Measurements from ENCODE around the gene PAQR3.

DNA sequence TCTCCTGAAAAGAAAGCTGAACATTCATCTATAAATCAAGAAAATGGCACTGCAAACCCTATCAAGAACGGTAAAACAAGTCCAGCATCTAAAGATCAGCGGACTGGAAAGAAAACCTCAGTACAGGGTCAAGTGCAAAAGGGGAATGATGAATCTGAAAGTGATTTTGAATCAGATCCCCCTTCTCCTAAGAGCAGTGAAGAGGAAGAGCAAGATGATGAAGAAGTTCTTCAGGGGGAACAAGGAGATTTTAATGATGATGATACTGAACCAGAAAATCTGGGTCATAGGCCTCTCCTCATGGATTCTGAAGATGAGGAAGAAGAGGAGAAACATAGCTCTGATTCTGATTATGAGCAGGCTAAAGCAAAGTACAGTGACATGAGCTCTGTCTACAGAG, 28.6 kb downstream of the PAQR3 start:
- TF ChIP-seq, protein P1, sequence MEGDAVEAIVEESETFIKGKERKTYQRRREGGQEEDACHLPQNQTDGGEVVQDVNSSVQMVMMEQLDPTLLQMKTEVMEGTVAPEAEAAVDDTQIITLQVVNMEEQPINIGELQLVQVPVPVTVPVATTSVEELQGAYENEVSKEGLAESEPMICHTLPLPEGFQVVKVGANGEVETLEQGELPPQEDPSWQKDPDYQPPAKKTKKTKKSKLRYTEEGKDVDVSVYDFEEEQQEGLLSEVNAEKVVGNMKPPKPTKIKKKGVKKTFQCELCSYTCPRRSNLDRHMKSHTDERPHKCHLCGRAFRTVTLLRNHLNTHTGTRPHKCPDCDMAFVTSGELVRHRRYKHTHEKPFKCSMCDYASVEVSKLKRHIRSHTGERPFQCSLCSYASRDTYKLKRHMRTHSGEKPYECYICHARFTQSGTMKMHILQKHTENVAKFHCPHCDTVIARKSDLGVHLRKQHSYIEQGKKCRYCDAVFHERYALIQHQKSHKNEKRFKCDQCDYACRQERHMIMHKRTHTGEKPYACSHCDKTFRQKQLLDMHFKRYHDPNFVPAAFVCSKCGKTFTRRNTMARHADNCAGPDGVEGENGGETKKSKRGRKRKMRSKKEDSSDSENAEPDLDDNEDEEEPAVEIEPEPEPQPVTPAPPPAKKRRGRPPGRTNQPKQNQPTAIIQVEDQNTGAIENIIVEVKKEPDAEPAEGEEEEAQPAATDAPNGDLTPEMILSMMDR (IDR thresholded peaks at IDR 0.05; ENCODE audit: low read depth, low read length, poor library complexity, severe bottlenecking), result no peak
- TF ChIP-seq EZH2phosphoT487 (IDR thresholded peaks at IDR 0.05; ENCODE audit: borderline replicate concordance, low read length), result no peak
